ENCODE data around the gene ADAM12. TPM values are rescaled to one million over a fixed set of nuclear protein-coding genes. Genes with fewer than 3 reads are reported as not detected.
"Not testable (repeated sequence)": the region's sequence is repeated elsewhere in the genome, so short reads cannot be mapped to it uniquely, and the experiment has no call there.

Gene ADAM12
- total RNA-seq, 1 experiment from 2014 or later: not detected

DNA sequence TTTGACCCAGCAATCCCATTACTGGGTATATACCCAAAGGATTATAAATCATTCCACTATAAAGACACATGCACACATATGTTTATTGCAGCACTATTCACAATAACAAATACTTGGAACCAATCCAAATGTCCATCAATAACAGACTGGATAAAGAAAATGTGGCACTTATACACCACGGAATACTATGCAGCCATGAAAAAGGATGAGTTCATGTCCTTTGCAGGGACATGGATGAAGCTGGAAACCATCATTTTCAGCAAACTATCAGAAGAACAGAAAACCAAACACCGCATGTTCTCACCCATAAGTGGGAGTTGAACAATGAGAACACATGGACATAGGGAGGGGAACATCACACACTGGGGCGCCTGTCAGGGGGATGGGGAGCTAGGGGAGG is 9.1 kb downstream of the ADAM12 start:
- H2AFZ ChIP-seq (ENCODE audit: low read depth, low read length, poor library complexity, severe bottlenecking); H3K9me2 ChIP-seq (ENCODE audit: insufficient read depth); H3K4me2 ChIP-seq (ENCODE audit: low read length); H3K79me2 ChIP-seq (ENCODE audit: insufficient read depth, low read length); H3K9ac ChIP-seq (ENCODE audit: low read length); CTCF ChIA-PET; H3K27ac ChIP-seq (ENCODE audit: low read depth, low read length); H4K20me1 ChIP-seq (ENCODE audit: insufficient read depth); H3K9me3 ChIP-seq (ENCODE audit: control insufficient read depth in 1 of 2, insufficient read depth in 1 of 2, low read depth in 1 of 2, low read length in 2 of 2); intact Hi-C loops (cut with micrococcal nuclease); H3K4me3 ChIP-seq (replicated peaks in 1 of 2; ENCODE audit: low read depth in 1 of 2, low read length in 2 of 2); BruUV-seq (replicated peaks); H3K36me3 ChIP-seq (ENCODE audit: control insufficient read depth in 1 of 2, insufficient read depth in 2 of 2, low read length in 2 of 2); H3K4me1 ChIP-seq (ENCODE audit: control insufficient read depth in 1 of 2, insufficient read depth in 2 of 2, low read length in 2 of 2); POLR2A ChIA-PET; RAD21 ChIA-PET (ENCODE audit: low non-redundant PET in 1 of 2, low total read pairs in 2 of 2, uncharacterized antibody in 2 of 2, unreplicated experiment in 2 of 2); ATAC-seq; DNase-seq (ENCODE audit: low read depth, low spot score): not testable (repeated sequence)
- peaks cover 21% of the 10 kb centered on the region for H3K27me3 ChIP-seq (ENCODE audit: insufficient read depth, low read length)

DNA sequence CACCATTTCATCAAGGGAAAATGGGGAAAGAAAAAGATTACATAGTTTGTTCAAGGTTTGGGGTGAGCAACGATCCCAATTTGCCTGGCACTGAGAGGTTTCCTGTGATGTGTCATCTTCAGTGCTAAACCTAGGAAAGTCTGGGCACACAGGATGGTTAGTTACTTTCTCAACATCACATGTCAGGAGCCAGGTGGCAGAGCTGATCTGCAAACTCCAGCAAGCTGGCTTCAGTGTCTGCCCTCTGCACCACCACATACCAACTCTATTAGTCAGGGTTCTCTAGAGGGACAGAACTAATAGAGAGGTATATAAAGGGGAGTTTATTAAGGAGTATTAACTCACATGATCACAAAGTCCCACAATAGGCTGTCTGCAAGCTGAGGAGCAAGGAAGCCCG is 11.3 kb downstream of the ADAM12 start:
- H3K9me3 ChIP-seq (ENCODE audit: control insufficient read depth in 1 of 2, insufficient read depth in 1 of 2, low read depth in 1 of 2, low read length in 2 of 2): no peaks in the 10 kb centered on the region
- H3K36me3 ChIP-seq (ENCODE audit: control insufficient read depth in 1 of 2, insufficient read depth in 2 of 2, low read length in 2 of 2): no peaks in the 10 kb centered on the region
- H3K4me3 ChIP-seq (replicated peaks in 1 of 2; ENCODE audit: low read depth in 1 of 2, low read length in 2 of 2): no peak overlapping the region
- peaks cover 0 to 2% of the 10 kb centered on the region in 2 experiments; a peak in 1 of 4 replicates for H3K4me1 ChIP-seq (ENCODE audit: control insufficient read depth in 1 of 2, insufficient read depth in 2 of 2, low read length in 2 of 2)
- H3K79me2 ChIP-seq (ENCODE audit: insufficient read depth, low read length): no peaks in the 10 kb centered on the region
- no TSS peak for BruUV-seq (replicated peaks)
- H3K27ac ChIP-seq (ENCODE audit: low read depth, low read length): no peak overlapping the region
- ATAC-seq (peak; percentile 60), DNase-seq (ENCODE audit: low read depth, low spot score) (no peak)
- ChIA-PET POLR2A (no interaction called here), RAD21 (ENCODE audit: low non-redundant PET in 1 of 2, low total read pairs in 2 of 2, uncharacterized antibody in 2 of 2, unreplicated experiment in 2 of 2) (no interaction called here), CTCF (interaction anchor here (1.3 kb wide), 1 partner anchor 126 kb away, joined by 5 read pairs; no protein-coding TSS in a partner anchor)
- no peaks in the 10 kb centered on the region for H4K20me1 ChIP-seq (ENCODE audit: insufficient read depth)
- no peak overlapping the region for H2AFZ ChIP-seq (ENCODE audit: low read depth, low read length, poor library complexity, severe bottlenecking)
- no peaks in the 10 kb centered on the region for H3K9me2 ChIP-seq (ENCODE audit: insufficient read depth)
- H3K4me2 ChIP-seq (ENCODE audit: low read length): no peak overlapping the region
- H3K9ac ChIP-seq (ENCODE audit: low read length): no peak overlapping the region
- TF ChIP-seq EZH2 (IDR thresholded peaks at IDR 0.05): no peak
- TF ChIP-seq, protein P1, sequence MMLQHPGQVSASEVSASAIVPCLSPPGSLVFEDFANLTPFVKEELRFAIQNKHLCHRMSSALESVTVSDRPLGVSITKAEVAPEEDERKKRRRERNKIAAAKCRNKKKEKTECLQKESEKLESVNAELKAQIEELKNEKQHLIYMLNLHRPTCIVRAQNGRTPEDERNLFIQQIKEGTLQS (IDR thresholded peaks at IDR 0.05): no peak
- peak; percentile 14; the same call in 1 of the 2 replicates for TF ChIP-seq RAD21 (IDR thresholded peaks at IDR 0.05; ENCODE audit: low read depth)
- no peak for TF ChIP-seq SP1 (IDR thresholded peaks at IDR 0.05; ENCODE audit: low read depth)
- intact Hi-C loops (cut with micrococcal nuclease): no loop called here
- H3K27me3 ChIP-seq (ENCODE audit: insufficient read depth, low read length): peaks cover 27% of the 10 kb centered on the region
